ENCODE results near the gene CACNA2D3. TPM values are rescaled to one million over a fixed set of nuclear protein-coding genes. Genes with fewer than 3 reads are reported as not detected.

The CACNA2D3 gene
- total RNA-seq, 1 experiment from 2014 or later, result 6.1 TPM

DNA sequence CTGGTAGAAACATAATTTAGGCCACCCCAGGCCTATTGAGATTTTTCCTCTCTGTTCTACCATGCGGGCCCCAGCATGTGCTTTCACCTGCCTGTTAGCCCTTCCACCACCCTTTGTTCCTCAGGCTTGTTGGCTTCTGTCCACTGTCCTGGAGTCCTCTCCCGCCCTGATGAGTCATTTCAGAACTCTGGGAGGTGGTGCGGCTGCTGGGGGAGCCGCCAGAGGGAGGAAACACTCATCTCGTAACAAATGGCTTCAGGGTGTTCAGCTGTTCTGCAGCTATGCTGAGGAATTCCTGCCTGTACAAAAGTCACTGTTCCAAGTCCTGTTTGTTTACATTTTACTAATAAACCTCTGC, 769.2 kb downstream of the CACNA2D3 start:
- DNase-seq (ENCODE audit: low read depth), result peak; percentile 91
- in situ Hi-C loops (cut with HindIII; ENCODE audit: low pct_unique_long_range_greater_than_20kb, low sequenced_read_pairs), result no loop called here

DNA sequence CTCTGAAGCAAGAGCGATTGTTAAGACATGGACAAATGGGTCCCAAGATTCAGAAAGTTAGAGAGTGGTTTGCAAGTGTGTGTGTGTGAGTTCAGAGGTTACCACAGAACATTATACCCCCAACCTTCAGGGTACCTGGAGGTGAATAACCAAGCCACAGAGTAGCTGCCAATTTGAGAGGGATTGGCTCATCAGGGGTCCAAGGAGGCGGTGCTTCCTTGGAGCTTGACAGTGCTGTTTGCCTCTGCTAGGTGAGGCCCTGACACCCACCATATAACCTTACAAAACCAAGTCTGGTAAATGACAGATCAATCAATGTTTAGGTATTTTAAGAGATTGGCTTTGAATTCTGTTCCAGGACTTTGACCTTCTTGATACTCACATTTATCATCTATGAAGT, 769.8 kb downstream of the CACNA2D3 start:
- in situ Hi-C loops (cut with HindIII; ENCODE audit: low pct_unique_long_range_greater_than_20kb, low sequenced_read_pairs), result no loop called here

GRCh38 chr3:54895613-54896012, 773.3 kb downstream of the CACNA2D3 start:
- DNase-seq (ENCODE audit: low read depth), result no peak
- in situ Hi-C loops (cut with HindIII; ENCODE audit: low pct_unique_long_range_greater_than_20kb, low sequenced_read_pairs), result no loop called here

More for the DNA sequence above, 769.8 kb downstream of the CACNA2D3 start:
- DNase-seq (ENCODE audit: low read depth), result no peak

GRCh38 chr3:54897028-54897711, 774.8 kb downstream of the CACNA2D3 start:
- in situ Hi-C loops (cut with HindIII; ENCODE audit: low pct_unique_long_range_greater_than_20kb, low sequenced_read_pairs), result no loop called here
- DNase-seq (ENCODE audit: low read depth), result no peak

DNA sequence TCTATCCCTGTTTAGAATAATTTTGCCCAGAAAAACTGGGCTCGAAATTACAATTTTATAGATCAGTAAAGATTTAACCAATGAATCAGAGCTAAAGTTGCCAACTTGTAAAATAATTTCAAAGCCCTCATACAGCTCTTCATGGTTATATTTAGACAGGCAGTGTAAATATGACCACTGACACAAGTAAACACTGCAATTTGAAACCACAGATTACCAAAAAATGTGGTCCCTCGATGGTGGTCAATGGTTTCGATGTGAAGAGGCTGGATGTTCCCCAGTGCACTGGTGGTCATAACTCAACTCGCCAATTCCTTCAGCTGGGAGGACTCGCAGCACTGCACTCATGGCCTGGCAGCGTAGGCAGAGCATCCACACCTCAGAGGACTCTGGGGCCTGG, 776.9 kb downstream of the CACNA2D3 start:
- DNase-seq (ENCODE audit: low read depth), result no peak
- in situ Hi-C loops (cut with HindIII; ENCODE audit: low pct_unique_long_range_greater_than_20kb, low sequenced_read_pairs), result no loop called here

DNA sequence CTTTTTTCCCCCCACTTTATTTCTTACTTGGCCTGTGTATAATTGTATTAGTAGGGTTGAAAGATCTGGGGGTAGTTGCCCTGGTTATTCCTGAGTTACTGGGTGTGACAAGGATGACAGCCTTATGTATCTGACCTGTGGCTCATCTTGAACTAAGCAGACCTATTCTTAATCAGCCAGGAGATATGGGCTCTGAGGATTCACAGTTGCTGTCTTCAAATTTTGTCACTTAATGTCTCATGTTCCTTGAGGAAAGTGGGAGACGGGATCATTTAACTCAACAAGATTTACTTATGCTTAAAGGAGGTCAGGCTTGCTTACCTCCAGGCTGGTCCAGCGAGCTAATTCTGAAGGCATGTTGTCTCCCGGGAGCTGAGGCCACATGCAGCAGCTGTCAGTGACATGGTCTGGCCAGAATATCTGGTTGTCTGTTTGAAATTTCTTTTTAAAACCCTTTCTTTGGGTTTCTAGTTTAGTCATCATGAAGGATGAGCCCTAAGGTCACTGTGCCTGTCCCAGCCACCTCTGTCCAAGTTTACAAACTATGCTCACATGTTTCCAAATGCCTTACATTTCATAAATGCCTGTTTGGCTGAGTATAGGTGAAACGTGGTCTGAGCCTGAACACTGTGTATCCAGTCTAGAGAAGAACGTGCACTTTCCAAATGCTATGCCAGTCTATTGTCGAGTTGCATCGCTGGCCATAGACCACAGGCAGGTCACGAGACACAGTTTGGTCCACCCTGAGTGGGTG, 778.7 kb downstream of the CACNA2D3 start:
- in situ Hi-C loops (cut with HindIII; ENCODE audit: low pct_unique_long_range_greater_than_20kb, low sequenced_read_pairs), result no loop called here
- no peak for DNase-seq (ENCODE audit: low read depth)

DNA sequence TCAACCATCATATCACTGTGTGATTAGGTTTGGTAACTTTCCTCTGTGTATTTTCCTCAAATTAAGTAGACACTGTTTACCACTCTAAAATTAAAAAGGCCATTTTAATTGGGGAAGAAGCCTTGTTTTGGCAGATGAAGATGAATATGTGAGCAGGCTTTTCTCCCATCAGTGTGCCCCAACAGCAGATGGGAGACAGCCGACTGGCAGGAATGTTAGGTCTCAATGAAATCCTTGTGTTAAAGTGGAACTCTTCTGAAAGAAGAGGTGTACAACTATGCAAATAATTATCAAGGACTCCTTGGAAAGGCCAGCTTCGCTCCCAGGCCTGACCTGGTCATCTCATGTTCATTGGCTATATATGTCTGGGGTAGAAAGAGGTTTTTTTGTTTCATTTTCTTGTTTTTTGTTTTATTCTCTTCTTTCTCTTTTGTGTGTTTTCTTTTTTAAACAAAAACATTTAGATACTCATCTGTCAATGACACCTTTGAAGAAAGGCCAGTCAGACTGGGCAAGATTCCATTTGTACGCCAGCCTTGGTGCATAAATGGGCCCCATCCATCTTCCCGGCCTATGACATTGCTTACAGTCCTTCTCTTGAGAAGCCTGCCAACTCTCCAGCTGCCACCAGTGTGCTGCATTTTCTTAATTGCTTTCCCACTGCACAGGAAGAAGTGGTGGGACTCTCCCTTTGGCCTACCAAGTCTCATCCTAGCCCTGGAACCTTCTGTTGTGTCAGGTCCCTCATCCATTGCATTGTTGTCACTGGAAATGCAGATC, 779.7 kb downstream of the CACNA2D3 start:
- in situ Hi-C loops (cut with HindIII; ENCODE audit: low pct_unique_long_range_greater_than_20kb, low sequenced_read_pairs), result no loop called here
- no peak for DNase-seq (ENCODE audit: low read depth)

DNA sequence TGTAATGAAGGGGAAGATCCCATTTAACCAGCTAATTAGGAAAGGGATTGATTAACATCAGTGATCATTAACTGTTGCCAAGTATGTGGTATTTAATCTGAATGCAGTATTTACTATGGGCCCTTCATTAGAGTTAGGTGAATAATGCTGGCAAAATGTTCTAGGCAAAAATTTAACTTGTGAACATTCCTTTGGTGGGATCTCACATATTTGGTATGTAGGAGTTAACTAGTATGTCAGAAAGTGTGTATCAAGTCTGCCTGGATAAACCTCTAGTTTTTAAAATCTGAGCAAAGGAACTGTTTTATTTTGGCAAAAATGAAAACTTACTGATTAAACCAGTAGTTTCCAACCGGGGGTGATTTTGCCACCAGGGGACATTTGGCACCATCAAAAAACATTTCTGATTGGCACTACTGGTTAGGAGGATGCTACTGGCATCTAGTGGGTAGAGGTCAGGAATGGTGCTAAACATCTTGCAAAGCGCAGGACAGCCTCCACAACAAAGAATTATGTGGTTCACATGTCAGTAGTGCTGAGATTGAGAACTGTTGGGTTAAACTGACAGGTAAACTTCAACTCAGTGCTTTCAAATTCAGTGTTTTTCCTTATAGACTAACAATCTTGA, 783.0 kb downstream of the CACNA2D3 start:
- DNase-seq (ENCODE audit: low read depth), result no peak
- in situ Hi-C loops (cut with HindIII; ENCODE audit: low pct_unique_long_range_greater_than_20kb, low sequenced_read_pairs), result no loop called here

GRCh38 chr3:54905920-54906319, 783.6 kb downstream of the CACNA2D3 start:
- DNase-seq (ENCODE audit: low read depth), result no peak

DNA sequence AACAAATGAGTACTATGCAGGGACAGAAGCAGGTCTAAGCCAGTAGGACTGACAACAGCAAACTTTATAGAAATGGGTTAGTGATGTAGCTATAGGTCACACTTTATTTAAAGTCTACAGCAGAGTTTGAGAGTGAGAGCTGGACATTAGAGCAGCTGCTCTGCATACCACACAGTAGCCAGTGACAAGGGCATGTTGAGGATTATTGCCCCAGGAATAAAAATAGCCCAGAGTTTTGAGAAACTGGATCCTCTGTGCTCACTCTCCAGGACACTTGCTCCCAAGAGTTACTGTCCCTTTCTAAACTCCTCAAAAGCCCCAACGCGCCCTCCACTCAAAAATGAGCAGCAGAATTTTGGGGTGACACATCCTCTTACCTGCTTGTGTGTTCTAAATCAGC, 784.4 kb downstream of the CACNA2D3 start:
- in situ Hi-C loops (cut with HindIII; ENCODE audit: low pct_unique_long_range_greater_than_20kb, low sequenced_read_pairs), result no loop called here

More at GRCh38 chr3:54905920-54906319, 783.6 kb downstream of the CACNA2D3 start:
- in situ Hi-C loops (cut with HindIII; ENCODE audit: low pct_unique_long_range_greater_than_20kb, low sequenced_read_pairs), result no loop called here

DNA sequence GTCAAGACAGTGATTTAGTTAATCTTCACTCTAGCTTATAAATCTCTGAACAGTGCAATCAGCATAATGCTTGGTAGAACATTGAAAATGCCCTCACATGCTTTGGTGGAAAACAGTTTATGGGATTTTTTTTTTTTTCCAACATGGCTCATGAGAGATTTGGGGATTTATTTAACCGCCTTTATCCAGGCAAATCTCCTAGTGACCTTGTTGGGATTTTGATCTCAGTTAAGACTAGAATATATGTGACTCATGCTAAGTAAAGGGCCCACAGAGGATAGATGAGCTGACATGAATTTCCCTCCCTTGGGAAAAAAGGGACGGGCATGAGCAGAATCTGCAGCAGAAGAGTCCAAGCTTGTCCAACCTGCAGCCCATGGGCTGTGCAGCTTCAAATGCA, 786.8 kb downstream of the CACNA2D3 start:
- in situ Hi-C loops (cut with HindIII; ENCODE audit: low pct_unique_long_range_greater_than_20kb, low sequenced_read_pairs), result no loop called here
- no peak for DNase-seq (ENCODE audit: low read depth)

More for the DNA sequence above, 784.4 kb downstream of the CACNA2D3 start:
- no peak for DNase-seq (ENCODE audit: low read depth)

- in situ Hi-C loops (cut with HindIII; ENCODE audit: low pct_unique_long_range_greater_than_20kb, low sequenced_read_pairs), result no loop called here
- no peak for DNase-seq (ENCODE audit: low read depth)
Measured at GRCh38 chr3:54914180-54914579, 791.8 kb downstream of the CACNA2D3 start.

DNA sequence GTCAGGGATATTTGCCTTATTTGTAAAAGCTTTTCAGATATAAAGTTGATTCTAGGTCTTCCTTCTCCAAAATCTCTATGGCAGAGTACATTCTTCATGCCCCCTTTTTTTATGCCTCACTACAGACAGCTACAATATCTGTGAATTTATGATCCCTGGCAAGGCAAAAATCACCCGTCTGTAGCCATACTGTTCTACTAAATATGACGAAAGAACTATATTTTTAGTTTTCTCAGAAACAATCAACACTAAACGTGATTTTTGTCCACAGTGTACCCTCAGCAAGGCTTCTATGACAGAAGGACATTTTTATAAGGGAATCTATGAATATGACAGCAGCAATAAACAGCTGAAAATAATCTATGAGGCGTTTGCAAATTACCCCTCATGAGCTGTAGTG, 792.8 kb downstream of the CACNA2D3 start:
- in situ Hi-C loops (cut with HindIII; ENCODE audit: low pct_unique_long_range_greater_than_20kb, low sequenced_read_pairs), result no loop called here
- DNase-seq (ENCODE audit: low read depth), result no peak

DNA sequence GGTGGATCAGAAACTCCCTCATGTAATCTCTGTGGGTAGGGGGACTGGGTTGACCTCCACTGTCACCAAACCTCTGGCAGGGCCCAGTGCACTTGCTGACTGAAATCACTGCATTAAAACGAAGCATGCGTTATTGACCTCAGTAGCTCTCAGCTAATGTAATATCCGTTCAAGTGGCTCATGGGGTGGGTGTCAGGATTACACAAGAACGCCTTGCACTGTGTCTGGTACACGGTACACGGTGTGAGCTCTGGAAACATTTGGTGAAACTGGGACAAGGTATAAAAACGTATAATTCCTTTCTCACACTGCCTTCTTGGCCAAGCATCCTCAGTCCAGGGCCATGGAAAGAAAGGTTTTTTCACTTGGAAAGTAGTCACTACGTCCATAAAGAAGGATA, 793.6 kb downstream of the CACNA2D3 start:
- in situ Hi-C loops (cut with HindIII; ENCODE audit: low pct_unique_long_range_greater_than_20kb, low sequenced_read_pairs), result no loop called here

DNA sequence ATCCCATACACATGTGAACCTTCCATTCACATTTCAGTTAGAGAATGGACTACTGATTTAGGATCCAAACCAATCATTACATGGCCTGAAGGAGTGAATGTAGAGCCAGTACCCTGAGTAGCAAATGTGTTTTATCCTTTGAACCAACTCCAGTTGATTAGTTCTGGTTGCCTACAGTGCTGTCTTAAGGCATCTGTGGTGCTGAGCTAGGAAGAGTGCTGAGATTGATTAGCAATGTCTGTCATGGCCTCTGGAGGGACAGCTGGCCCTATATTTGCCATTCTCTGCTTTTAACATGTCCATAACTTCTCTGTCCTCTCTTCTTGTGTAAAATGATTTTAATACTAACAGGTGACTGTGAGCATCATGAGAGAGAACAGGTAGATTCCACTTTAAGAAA, 794.4 kb downstream of the CACNA2D3 start:
- in situ Hi-C loops (cut with HindIII; ENCODE audit: low pct_unique_long_range_greater_than_20kb, low sequenced_read_pairs), result no loop called here

More for the DNA sequence above, 793.6 kb downstream of the CACNA2D3 start:
- no peak for DNase-seq (ENCODE audit: low read depth)

GRCh38 chr3:54917174-54917573, 794.8 kb downstream of the CACNA2D3 start:
- in situ Hi-C loops (cut with HindIII; ENCODE audit: low pct_unique_long_range_greater_than_20kb, low sequenced_read_pairs), result no loop called here
- no peak for DNase-seq (ENCODE audit: low read depth)

More for the DNA sequence above, 794.4 kb downstream of the CACNA2D3 start:
- DNase-seq (ENCODE audit: low read depth), result no peak

GRCh38 chr3:54917862-54918261, 795.5 kb downstream of the CACNA2D3 start:
- in situ Hi-C loops (cut with HindIII; ENCODE audit: low pct_unique_long_range_greater_than_20kb, low sequenced_read_pairs), result no loop called here
- no peak for DNase-seq (ENCODE audit: low read depth)

DNA sequence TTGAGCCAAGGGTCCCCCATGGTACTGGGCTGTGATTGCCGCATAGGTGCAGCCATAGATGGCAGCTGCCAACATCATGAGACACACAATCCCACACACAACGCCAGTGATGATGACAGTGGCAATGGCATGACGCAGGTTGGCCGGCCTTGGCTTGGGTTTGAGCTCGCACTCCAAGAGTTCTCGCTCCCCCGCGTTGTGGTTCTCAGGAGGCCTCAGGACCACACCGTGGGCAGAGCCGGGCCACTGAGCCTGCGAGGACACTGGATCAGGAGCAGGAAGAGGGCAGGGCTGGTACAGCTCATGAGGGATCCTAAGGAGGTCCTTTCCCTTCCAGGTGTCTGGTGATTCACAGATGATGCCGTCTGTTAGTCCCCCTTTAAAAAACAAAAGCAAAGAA, 796.2 kb downstream of the CACNA2D3 start:
- in situ Hi-C loops (cut with HindIII; ENCODE audit: low pct_unique_long_range_greater_than_20kb, low sequenced_read_pairs), result no loop called here
- DNase-seq (ENCODE audit: low read depth), result no peak
